ENCODE results near the gene SEC16B.
A peak's percentile ranks its signal among the peaks of the same experiment; 100 is the strongest.

The SEC16B gene

GRCh38 chr1:177975588-177976495 is 6.0 kb upstream of the SEC16B start:
- DNase-seq, result no peak

GRCh38 chr1:177973585-177973984 is 3.7 kb upstream of the SEC16B start:
- DNase-seq, result no peak

DNA sequence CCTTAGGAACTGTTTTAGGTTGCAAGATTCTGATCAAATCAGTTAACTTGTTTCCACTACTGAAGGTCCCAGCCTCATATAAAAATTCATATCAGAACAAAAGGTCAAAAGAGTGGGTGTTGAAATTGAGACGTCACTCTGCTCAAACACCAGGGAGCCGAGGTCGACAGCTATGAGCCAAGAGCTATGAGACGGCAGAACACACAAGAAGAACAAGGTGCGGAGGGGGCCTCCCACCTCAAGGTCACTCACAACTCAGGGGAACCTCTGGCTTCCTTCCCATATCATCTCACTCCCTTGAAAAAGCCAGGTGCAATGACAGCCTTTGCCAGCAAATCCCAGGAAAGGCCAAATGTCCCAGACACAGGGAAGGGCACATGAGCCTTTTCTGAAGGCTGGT is 749 bp downstream of the SEC16B start:
- no peak for DNase-seq

GRCh38 chr1:177966199-177966598 is 3.7 kb downstream of the SEC16B start:
- DNase-seq, result no peak

- no peak for DNase-seq
These were observed 4.6 kb downstream of the SEC16B start for GRCh38 chr1:177965293-177965692.

- DNase-seq, result no peak
These were observed 5.5 kb downstream of the SEC16B start for GRCh38 chr1:177964336-177964735.

DNA sequence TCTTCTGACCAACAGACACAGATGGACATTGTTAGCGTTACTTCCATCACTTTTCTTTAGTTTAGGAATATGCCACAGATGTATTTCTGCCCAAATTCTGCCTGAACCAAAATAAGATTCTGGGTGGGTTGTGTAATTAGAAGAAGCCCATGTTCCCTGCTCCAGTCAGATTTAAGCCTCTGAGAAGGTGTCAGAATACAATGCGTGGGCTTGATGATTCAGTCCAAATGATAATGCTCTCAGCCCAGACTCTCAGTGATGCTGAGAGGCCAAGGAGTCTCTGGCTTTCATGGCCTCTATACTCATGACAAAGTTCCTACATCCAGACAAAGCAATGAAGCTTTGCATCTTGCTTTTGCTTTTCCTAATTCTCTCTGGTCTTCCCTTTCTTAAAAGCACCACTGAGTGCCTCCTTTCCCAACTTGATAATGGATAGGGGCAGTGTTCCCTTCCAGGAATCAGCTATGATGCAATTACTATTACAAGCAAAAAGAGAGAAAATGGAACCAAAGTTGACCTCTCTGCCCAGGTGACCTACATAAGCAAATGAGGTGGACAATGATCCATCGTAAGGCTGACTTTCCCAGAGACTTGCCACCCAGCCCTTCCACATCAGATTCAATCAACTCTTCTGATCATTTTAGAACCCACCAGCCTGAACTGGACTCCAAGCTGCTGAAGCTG is 8.8 kb downstream of the SEC16B start:
- no peak for DNase-seq

GRCh38 chr1:177959811-177960515 is 9.9 kb downstream of the SEC16B start:
- DNase-seq, result no peak

- no peak for DNase-seq
These were observed 11.8 kb downstream of the SEC16B start for GRCh38 chr1:177958092-177958491.

DNA sequence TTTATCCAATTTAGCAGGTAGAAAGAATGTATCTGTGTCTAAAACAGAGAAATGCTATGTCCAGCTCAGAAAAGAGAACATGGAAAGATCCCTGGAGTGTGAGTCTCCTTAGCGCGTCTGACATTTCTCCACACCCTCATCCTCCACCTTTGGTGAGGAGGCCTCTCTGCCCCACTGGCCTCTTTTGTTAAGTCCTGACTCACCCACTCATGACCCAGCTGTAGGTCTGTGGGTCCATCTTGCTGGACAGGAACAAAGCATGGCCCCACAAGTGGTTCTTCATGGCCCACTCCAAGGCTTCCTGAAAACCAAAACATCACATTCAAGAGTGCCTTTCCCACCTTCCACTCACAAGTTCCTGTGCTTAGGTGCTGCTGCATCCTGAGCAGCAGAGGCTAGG is 15.8 kb downstream of the SEC16B start:
- DNase-seq, result no peak

DNA sequence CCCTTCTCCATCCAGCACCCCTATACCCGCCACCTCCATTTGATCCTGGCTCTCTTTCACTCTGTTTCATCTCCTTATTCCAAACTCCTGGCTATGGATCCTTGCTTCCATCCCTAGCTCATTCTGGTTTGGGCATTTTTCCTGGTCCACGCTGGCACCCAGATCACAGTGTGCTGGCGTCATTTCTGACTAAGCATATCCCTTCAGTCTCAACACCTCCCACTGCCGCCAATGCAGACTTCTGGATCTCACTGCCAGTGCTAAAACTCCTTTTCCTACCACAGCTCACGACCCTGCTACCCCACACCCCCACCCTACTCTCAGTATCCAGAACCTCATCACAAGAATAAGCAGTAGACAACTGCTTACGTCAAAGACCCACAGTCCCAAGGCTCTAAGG is 16.3 kb downstream of the SEC16B start:
- no peak for DNase-seq

GRCh38 chr1:177952691-177953090 is 17.2 kb downstream of the SEC16B start:
- no peak for DNase-seq

- no peak for DNase-seq
These were observed 17.6 kb downstream of the SEC16B start for GRCh38 chr1:177952249-177952648.

DNA sequence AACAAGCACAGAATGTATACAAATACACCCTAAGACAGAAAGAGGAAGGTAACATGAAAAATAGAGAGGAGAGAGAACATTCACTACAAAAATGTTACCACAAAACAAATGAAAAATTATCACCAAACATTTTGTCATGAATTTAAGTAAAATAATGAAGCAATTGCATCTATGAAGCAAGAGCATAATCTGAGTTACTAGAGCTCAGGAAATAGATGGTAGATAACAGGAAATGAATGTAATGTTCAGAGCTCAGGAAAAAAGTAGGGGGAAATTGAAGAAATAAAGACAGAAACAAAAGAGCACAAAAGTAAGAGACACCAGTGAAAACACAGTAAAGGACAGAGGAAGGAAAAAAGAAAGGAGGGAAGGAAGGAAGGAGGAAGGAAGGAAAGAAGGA is 19.4 kb downstream of the SEC16B start:
- no peak for DNase-seq

DNA sequence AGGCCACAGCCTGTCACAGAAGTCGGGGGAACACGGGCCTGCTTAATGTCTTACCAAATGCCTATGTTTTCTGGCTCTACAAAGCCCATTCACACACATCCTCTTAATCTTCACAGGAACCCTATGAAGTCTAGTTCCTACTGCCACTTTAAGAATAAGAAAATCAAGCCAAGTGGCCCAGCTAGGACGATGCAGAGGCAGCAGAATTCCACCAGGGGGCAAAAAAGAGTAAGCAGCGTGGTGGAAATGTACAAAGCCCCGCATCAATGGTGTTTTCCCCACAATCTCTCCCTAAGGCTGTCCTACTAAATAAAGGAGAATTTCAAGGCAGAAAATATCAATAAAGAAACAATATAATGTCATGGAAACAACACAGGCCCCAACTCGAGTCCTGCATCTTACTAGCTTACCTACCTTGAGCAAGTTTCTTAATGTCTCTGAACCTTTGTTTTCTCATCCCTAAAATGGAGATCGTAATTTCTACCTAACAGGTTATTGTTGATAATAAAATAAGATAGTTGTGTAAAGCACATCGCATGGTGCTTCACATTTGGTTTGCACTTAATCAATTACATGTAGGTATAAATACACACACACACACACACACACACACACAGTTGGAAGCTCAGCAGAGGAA is 21.4 kb downstream of the SEC16B start:
- DNase-seq, result peak; percentile 67

- DNase-seq, result no peak
These were observed 22.2 kb downstream of the SEC16B start for GRCh38 chr1:177947623-177948022.

DNA sequence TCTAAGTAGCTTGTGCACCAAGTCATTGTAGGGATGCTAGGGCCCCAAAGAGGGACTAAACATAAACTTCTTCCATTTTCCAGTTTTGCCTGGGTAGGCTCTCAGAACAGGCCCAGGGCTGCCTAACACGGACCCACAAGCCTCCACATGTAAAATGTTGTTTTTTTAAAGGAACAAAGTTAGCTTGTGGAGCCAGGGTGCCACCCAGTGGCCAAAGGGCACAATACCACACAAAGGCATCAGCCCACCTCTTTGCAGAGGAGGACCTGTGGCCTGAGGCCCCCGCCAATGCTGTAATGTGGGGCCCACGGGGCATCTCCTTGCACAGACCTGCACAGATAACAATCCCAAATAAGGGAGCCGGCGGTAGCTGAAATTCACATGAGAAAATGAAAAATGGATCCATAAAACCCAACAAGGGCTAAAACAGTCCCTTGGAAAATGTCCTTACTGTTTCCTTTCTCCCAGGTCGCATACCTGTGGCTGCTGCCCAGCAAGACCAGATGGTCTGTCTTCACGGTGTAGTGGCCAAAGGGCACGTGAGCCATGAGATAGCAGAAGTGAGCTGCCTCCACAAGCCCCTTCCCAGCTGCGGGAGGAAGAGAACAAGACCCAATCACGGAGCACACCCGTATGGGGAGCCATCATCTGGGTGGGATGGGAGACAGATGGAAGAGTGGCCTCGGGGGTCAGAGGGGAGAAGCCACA is 23.8 kb downstream of the SEC16B start:
- DNase-seq, result peak; percentile 65

GRCh38 chr1:177944016-177944949 is 25.6 kb downstream of the SEC16B start:
- no peak for DNase-seq

DNA sequence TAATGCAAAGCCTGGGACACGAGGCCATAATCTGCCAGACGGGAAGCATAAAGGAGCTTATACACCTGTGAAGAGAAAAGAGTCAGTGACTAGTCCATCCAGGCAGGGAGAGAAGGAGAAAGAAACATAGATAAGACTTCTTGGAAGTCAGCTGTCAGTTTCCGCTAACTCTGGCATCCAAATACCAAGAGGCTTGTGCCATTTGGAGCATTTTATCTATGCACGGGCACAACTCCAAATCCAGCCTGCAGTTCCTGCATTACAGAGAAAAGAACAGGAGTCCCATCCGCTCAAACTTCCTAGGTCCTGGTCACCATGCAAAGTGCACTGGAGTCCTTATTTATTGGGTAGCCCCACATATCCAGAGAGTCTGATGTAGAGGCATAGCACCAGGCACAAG is 27.9 kb downstream of the SEC16B start:
- no peak for DNase-seq

- no peak for DNase-seq
These were observed 29.2 kb downstream of the SEC16B start for GRCh38 chr1:177940682-177941081.

- DNase-seq, result no peak
These were observed 31.9 kb downstream of the SEC16B start for GRCh38 chr1:177937931-177938330.

All from NCI-H1092 (cell line).